GM12878 (cell line): ENCODE data around the gene DIS3L2. TPM values are rescaled to one million over a fixed set of nuclear protein-coding genes. Genes with fewer than 3 reads are reported as not detected.

Experiments
- ATAC-seq: fragments of 200-7000 bp; cut with Tn5 transposase; 3 replicates; pipeline ENCODE4 v1.9.1; 2020; ENCODE audit warnings: mild to moderate bottlenecking, moderate library complexity
- BruUV-seq: library from RNA; stranded (reverse); fragments of 400-500 nt; replicated peaks from 2 replicates; lab custom pipeline; 2021; lab: Mats Ljungman, UMichigan
- CTCF ChIA-PET: fragments of 300-600 bp; sonication (Branson Sonifier 250); formaldehyde crosslinking; extraction: SDS; loops from one replicate; lab custom pipeline; 2021; ENCODE audit warnings: inconsistent platforms; lab: Yijun Ruan, JAX
- POLR2A ChIA-PET: fragments of 350-600 bp; formaldehyde crosslinking; extraction: SDS; loops from one replicate; lab custom pipeline; 2021; ENCODE audit warnings: inconsistent platforms; lab: Charles Lee
- RAD21 ChIA-PET: fragments of 300-600 bp; sonication (Branson Sonifier 250); formaldehyde crosslinking; loops from one replicate; lab custom pipeline; 2023; ENCODE audit warnings: antibody characterized with exemption; ENCODE audit not compliant: unreplicated experiment; lab: Charles Lee
- SMC1A ChIA-PET: fragments of 300-600 bp; sonication (Branson Sonifier 250); formaldehyde crosslinking; loops from one replicate; lab custom pipeline; 2023; ENCODE audit not compliant: unreplicated experiment, uncharacterized antibody; lab: Charles Lee
- DNase-seq: peaks from one replicate; pipeline ENCODE4 v3.0.0-alpha.2; 2011; ENCODE audit warnings: low read depth, low spot score
- FAIRE-seq: peaks from 3 replicates; lab custom pipeline; 2011; peaks lifted over from hg19 to GRCh38; lab: Jason Lieb, UNC
- H2AFZ ChIP-seq: 2 replicates; pipeline ENCODE4 v1.6.0; 2011; ENCODE audit warnings: low read depth, low read length, control low read depth; ENCODE audit not compliant: control insufficient read depth
- H3K27ac ChIP-seq: 2 replicates; pipeline ENCODE4 v1.5.1; 2011; ENCODE audit warnings: control low read depth; ENCODE audit not compliant: control insufficient read depth, insufficient read depth
- H3K27me3 ChIP-seq, 2 experiments: replicated peaks in 1 of 2; 2 replicates each; pipeline versions ENCODE4 v1.6.0 to v1.6.1; 2011; ENCODE audit warnings: low read length in 1 of 2; ENCODE audit not compliant: control insufficient read depth in 2 of 2, insufficient read depth in 2 of 2
- H3K36me3 ChIP-seq, 2 experiments: 2 replicates each; pipeline ENCODE4 v1.5.1; 2011; ENCODE audit warnings: low read length in 1 of 2; ENCODE audit not compliant: control insufficient read depth in 2 of 2, insufficient read depth in 2 of 2
- H3K4me1 ChIP-seq: 2 replicates; pipeline ENCODE4 v1.6.1; 2011; ENCODE audit warnings: mild to moderate bottlenecking, low read length, moderate library complexity, mixed read lengths; ENCODE audit not compliant: control insufficient read depth, insufficient read depth
- H3K4me2 ChIP-seq: 2 replicates; pipeline ENCODE4 v1.6.0; 2011; ENCODE audit warnings: control low read depth; ENCODE audit not compliant: control insufficient read depth, insufficient read depth
- H3K4me3 ChIP-seq: fragments of 200-600 bp; sonication (generic); 2 replicates; pipeline ENCODE4 v1.5.1; 2016
- H3K79me2 ChIP-seq: 2 replicates; pipeline ENCODE4 v1.6.0; 2011; ENCODE audit warnings: low read length; ENCODE audit not compliant: control insufficient read depth, insufficient read depth
- H3K9ac ChIP-seq: 2 replicates; pipeline ENCODE4 v1.8.0; 2011; ENCODE audit warnings: low read length, control low read depth, mixed read lengths; ENCODE audit not compliant: control insufficient read depth, insufficient read depth
- H3K9me3 ChIP-seq: replicated peaks from 3 replicates; pipeline ENCODE4 v1.5.1; 2011; ENCODE audit warnings: mild to moderate bottlenecking, low read length; ENCODE audit not compliant: control insufficient read depth, insufficient read depth
- H4K20me1 ChIP-seq: 2 replicates; pipeline ENCODE4 v1.6.0; 2011; ENCODE audit not compliant: control insufficient read depth, insufficient read depth
- BCL11A ChIP-seq: IDR thresholded peaks from 2 replicates; pipeline ENCODE4 v1.6.1; 2011; ENCODE audit warnings: low read depth, low read length
- CBFB ChIP-seq: IDR thresholded peaks from 2 replicates; pipeline ENCODE4 v1.6.1; 2016; ENCODE audit warnings: antibody characterized with exemption, low read depth
- FOXK2 ChIP-seq: fragments of 450-650 bp; IDR thresholded peaks from 2 replicates; pipeline ENCODE4 v1.6.1; 2017; ENCODE audit warnings: mild to moderate bottlenecking, moderate library complexity
- MYC ChIP-seq: IDR thresholded peaks from 2 replicates; pipeline ENCODE4 v1.6.1; 2011; ENCODE audit warnings: mild to moderate bottlenecking, low read length, moderate library complexity, inconsistent platforms; ENCODE audit not compliant: insufficient read depth, insufficient replicate concordance, insufficient read length, severe bottlenecking
- WGBS: methylation state at CpG from one replicate; pipeline ENCODE4 v1.1.6; 2016; ENCODE audit warnings: low lambda C conversion rate; ENCODE audit not compliant: insufficient replicate concordance, insufficient coverage; ENCODE audit errors: missing lambda C conversion rate; 5-methylcytosine and 5-hydroxymethylcytosine counted together
- in situ Hi-C: fragments of 300-500 bp; cut with MboI; formaldehyde crosslinking; loops from 9 replicates; pipeline ENCODE4 v1.14.3; 2018; ENCODE audit warnings: mixed read lengths
- intact Hi-C: fragments of 100-400 bp; cut with micrococcal nuclease; formaldehyde crosslinking; loops from one replicate; pipeline ENCODE4 v1.14.2; 2022; ENCODE audit not compliant: unreplicated experiment
- microRNA counts: library from miRNA; unstranded; fragments of <30 nt; microRNA quantifications from one replicate; lab custom pipeline; 2016
- microRNA-seq: library from miRNA; unstranded; fragments of <30 nt; microRNA quantifications from one replicate; pipeline ENCODE4, GENCODE V29; 2018
- polyA plus RNA-seq, 11 experiments: library from polyadenylated mRNA; depleted of rRNA in 4 of 11; unstranded in 6 of 11; stranded (reverse) in 5 of 11; fragments of >200 nt; fragmentation: Nextera tagmentation in 4 of 11; fragmentation: Illumina TruSeq in 1 of 11; extraction: Ambion mirVana in 4 of 11; extraction: Trizol in 1 of 11; gene quantifications; 1 replicate in 1 of 11; 2 replicates in 10 of 11; pipeline versions ENCODE4 v1.2.1 to v1.2.3, GENCODE V29; 2011 to 2016; ENCODE audit warnings: inconsistent platforms in 2 of 11, missing spikeins in 2 of 11, low read depth in 1 of 11
- small RNA-seq: library from RNA; depleted of rRNA; stranded (forward); fragments of <200 nt; gene quantifications from one replicate; pipeline ENCODE3, GENCODE V24; 2014
- total RNA-seq, 4 experiments: library from RNA; depleted of rRNA in 3 of 4; stranded (reverse); fragments of >200 nt in 3 of 4; fragmentation: Illumina TruSeq in 1 of 4; extraction: Trizol in 1 of 4; gene quantifications; 2 replicates each; pipeline versions ENCODE4 v1.2.1 to v1.2.3, GENCODE V29; 2013 to 2021
- TF ChIP-seq, protein P1 (sequence below): IDR thresholded peaks from 2 replicates; pipeline ENCODE4 v1.6.1; 2012; ENCODE audit warnings: low read depth, low read length, improper control_type of control experiment

Gene DIS3L2
- total and polyA plus RNA-seq, 10 of the 15 experiments (the other 5 are each of a cell fraction or from before 2014, with no cell fraction given) = 3.5 to 27.1 (median 16.0) TPM

DNA sequence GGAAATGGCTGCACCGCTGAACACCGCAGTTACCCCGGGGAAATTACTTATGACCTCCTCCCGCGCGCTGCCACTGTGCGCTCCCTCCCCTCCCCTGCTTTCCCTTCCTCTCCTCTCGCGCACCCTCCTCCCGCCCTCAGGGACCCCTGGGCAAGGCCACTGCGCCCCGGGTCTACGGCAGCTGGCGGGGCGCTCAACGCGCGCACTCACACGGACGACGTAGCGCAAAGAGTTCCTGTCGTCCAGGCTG is 424.9 kb downstream of the DIS3L2 start:
- in situ Hi-C loops = no loop called here
- no peak for DNase-seq
- POLR2A ChIA-PET = no interaction called here

More for the DNA sequence above, 424.9 kb downstream of the DIS3L2 start:
- ATAC-seq = no peak
- ChIA-PET SMC1A (no interaction called here), RAD21 (no interaction called here), CTCF (no interaction called here)
- intact Hi-C loops = no loop called here
- BruUV-seq = no TSS peak
- no peaks in the 10 kb centered on the region for H3K9me3 ChIP-seq
- no peaks in the 10 kb centered on the region for H3K79me2 ChIP-seq
- H3K9ac ChIP-seq = no peak overlapping the region
- H3K4me2 ChIP-seq = no peak overlapping the region
- H4K20me1 ChIP-seq = no peaks in the 10 kb centered on the region
- FAIRE-seq = no peak
- WGBS = 83% methylated on average over 21 of the region's 23 CpGs
- H3K4me1 ChIP-seq = no peaks in the 10 kb centered on the region
- peaks cover 0 to 7% of the 10 kb centered on the region in 2 experiments; a peak in 2 of 4 replicates for H3K27me3 ChIP-seq
- no peak for TF ChIP-seq BCL11A
- TF ChIP-seq MYC = no peak
- TF ChIP-seq FOXK2 = no peak
- TF ChIP-seq CBFB = no peak
- TF ChIP-seq, protein P1, sequence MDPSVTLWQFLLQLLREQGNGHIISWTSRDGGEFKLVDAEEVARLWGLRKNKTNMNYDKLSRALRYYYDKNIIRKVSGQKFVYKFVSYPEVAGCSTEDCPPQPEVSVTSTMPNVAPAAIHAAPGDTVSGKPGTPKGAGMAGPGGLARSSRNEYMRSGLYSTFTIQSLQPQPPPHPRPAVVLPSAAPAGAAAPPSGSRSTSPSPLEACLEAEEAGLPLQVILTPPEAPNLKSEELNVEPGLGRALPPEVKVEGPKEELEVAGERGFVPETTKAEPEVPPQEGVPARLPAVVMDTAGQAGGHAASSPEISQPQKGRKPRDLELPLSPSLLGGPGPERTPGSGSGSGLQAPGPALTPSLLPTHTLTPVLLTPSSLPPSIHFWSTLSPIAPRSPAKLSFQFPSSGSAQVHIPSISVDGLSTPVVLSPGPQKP = no peak
- no peak overlapping the region for H2AFZ ChIP-seq
- no peaks in the 10 kb centered on the region for H3K36me3 ChIP-seq
- H3K4me3 ChIP-seq = no peak overlapping the region
- H3K27ac ChIP-seq = no peak overlapping the region

MicroRNAs within 50 kb of the gene (microRNA counts, 767-probe panel; counts per million panel counts)
- 516 counts per million, percentile 8 among the panel's probes with 10 or more counts for microRNA hsa-miR-562 (lab: Ali Mortazavi, UCI)

Small RNA genes within 50 kb of the gene (microRNA-seq; reads per million reads assigned to microRNA genes)
- gene MIR562 = not detected

Small RNA genes within 50 kb of the gene (small RNA-seq; reads per million reads assigned to genes)
- not detected for gene AC068134.3
- not detected for gene AC068134.4
- not detected for gene MIR562

Other genes with a start within 250 kb of the DIS3L2 start
- 51.1 and 56.9 TPM in 2 replicates for gene PDE6D, start 180.4 kb upstream of the DIS3L2 start, total RNA-seq (2014; rRNA removed)
- gene PDE6D, start 180.4 kb upstream of the DIS3L2 start, total RNA-seq (2014; rRNA removed; fragmentation: Illumina TruSeq; extraction: Trizol) = 46.0 and 48.0 TPM in 2 replicates
- 39.2 and 42.6 TPM in 2 replicates for gene PDE6D, start 180.4 kb upstream of the DIS3L2 start, total RNA-seq (2021)
- gene PDE6D, start 180.4 kb upstream of the DIS3L2 start, polyA plus RNA-seq (2011; rRNA removed) = 62.5 and 66.9 TPM in 2 replicates
- gene PDE6D, start 180.4 kb upstream of the DIS3L2 start, polyA plus RNA-seq (2014; fragmentation: Illumina TruSeq; extraction: Trizol) = 66.2 and 86.5 TPM in 2 replicates
- 10 to 100 TPM in 1 of 2 experiments, 1 to 10 TPM in 1; 8.2 to 15.9 TPM for gene PDE6D, start 180.4 kb upstream of the DIS3L2 start, polyA plus RNA-seq (2014; fragmentation: Nextera tagmentation; extraction: Ambion mirVana)
- 47.2 and 61.3 TPM in 2 replicates for gene PDE6D, start 180.4 kb upstream of the DIS3L2 start, polyA plus RNA-seq (2014; rRNA removed)
- 10 to 100 TPM; 68.9 to 69.4 TPM for gene PDE6D, start 180.4 kb upstream of the DIS3L2 start, polyA plus RNA-seq (2016; fragmentation: Nextera tagmentation; extraction: Ambion mirVana)
- 30.6 and 40.2 TPM in 2 replicates for gene COPS7B, start 175.3 kb upstream of the DIS3L2 start, total RNA-seq (2014; rRNA removed)
- 17.6 and 18.0 TPM in 2 replicates for gene COPS7B, start 175.3 kb upstream of the DIS3L2 start, total RNA-seq (2014; rRNA removed; fragmentation: Illumina TruSeq; extraction: Trizol)
- gene COPS7B, start 175.3 kb upstream of the DIS3L2 start, total RNA-seq (2021) = 37.1 and 40.6 TPM in 2 replicates
- gene COPS7B, start 175.3 kb upstream of the DIS3L2 start, polyA plus RNA-seq (2011; rRNA removed) = 46.6 and 58.8 TPM in 2 replicates
- 28.5 and 39.0 TPM in 2 replicates for gene COPS7B, start 175.3 kb upstream of the DIS3L2 start, polyA plus RNA-seq (2014; fragmentation: Illumina TruSeq; extraction: Trizol)
- gene COPS7B, start 175.3 kb upstream of the DIS3L2 start, polyA plus RNA-seq (2014; fragmentation: Nextera tagmentation; extraction: Ambion mirVana) = 1 to 10 TPM; 6.3 to 9.6 TPM
- 46.6 and 50.3 TPM in 2 replicates for gene COPS7B, start 175.3 kb upstream of the DIS3L2 start, polyA plus RNA-seq (2014; rRNA removed)
- gene COPS7B, start 175.3 kb upstream of the DIS3L2 start, polyA plus RNA-seq (2016; fragmentation: Nextera tagmentation; extraction: Ambion mirVana) = 10 to 100 TPM; 42.8 to 44.1 TPM
- gene NPPC, start 35.3 kb upstream of the DIS3L2 start, total RNA-seq (2014; rRNA removed) = not detected in 2 replicates
- gene NPPC, start 35.3 kb upstream of the DIS3L2 start, total RNA-seq (2014; rRNA removed; fragmentation: Illumina TruSeq; extraction: Trizol) = not detected in 2 replicates
- gene NPPC, start 35.3 kb upstream of the DIS3L2 start, total RNA-seq (2021) = not detected in 2 replicates
- gene NPPC, start 35.3 kb upstream of the DIS3L2 start, polyA plus RNA-seq (2011; rRNA removed) = not detected in 2 replicates
- not detected in 2 replicates for gene NPPC, start 35.3 kb upstream of the DIS3L2 start, polyA plus RNA-seq (2014; fragmentation: Illumina TruSeq; extraction: Trizol)
- gene NPPC, start 35.3 kb upstream of the DIS3L2 start, polyA plus RNA-seq (2014; fragmentation: Nextera tagmentation; extraction: Ambion mirVana) = not detected
- gene NPPC, start 35.3 kb upstream of the DIS3L2 start, polyA plus RNA-seq (2014; rRNA removed) = not detected in 2 replicates
- under 1 TPM in 1 of 2 experiments, not detected in 1; 0.15 TPM for gene NPPC, start 35.3 kb upstream of the DIS3L2 start, polyA plus RNA-seq (2016; fragmentation: Nextera tagmentation; extraction: Ambion mirVana)